Epithelial cell of esophagus (primary cell): ENCODE results near the gene HECW1.
"Not testable (repeated sequence)": the region's sequence is repeated elsewhere in the genome, so short reads cannot be mapped to it uniquely, and the experiment has no call there.

Experiments
- DNase-seq: peaks from one replicate; pipeline ENCODE4 v3.0.0; 2010; ENCODE audit warnings: low read depth
- H3K4me3 ChIP-seq: 2 replicates; pipeline ENCODE4 v1.5.1; 2011; ENCODE audit warnings: mild to moderate bottlenecking, low read length, control low read depth
- TF ChIP-seq, protein P1 (sequence below): IDR thresholded peaks from 2 replicates; pipeline ENCODE4 v1.5.1; 2011; ENCODE audit warnings: low read depth, mild to moderate bottlenecking, low read length, control low read depth, inconsistent platforms; ENCODE audit not compliant: insufficient read depth; ENCODE audit errors: missing control alignments

The HECW1 gene

DNA sequence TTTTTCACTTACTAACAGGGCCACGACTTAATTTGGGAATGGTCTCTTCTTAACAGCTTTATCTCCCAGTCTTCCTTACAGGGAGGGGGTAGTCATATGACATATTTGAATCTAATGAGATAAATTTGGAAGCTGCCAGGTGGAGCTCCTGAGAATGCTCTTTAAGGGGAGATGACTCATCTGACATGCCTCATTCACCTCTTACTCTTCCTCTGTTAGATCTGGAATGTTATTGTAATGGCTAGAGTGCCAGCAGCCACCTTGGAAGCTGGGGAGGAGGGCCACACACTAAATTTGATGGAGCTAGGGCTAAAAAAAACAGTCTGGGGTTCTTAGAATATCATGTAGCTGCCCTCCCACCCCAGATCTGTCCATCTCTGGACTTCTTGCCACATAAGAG lies 22.7 kb downstream of the HECW1 start:
- no peak overlapping the region for H3K4me3 ChIP-seq
- TF ChIP-seq, protein P1, sequence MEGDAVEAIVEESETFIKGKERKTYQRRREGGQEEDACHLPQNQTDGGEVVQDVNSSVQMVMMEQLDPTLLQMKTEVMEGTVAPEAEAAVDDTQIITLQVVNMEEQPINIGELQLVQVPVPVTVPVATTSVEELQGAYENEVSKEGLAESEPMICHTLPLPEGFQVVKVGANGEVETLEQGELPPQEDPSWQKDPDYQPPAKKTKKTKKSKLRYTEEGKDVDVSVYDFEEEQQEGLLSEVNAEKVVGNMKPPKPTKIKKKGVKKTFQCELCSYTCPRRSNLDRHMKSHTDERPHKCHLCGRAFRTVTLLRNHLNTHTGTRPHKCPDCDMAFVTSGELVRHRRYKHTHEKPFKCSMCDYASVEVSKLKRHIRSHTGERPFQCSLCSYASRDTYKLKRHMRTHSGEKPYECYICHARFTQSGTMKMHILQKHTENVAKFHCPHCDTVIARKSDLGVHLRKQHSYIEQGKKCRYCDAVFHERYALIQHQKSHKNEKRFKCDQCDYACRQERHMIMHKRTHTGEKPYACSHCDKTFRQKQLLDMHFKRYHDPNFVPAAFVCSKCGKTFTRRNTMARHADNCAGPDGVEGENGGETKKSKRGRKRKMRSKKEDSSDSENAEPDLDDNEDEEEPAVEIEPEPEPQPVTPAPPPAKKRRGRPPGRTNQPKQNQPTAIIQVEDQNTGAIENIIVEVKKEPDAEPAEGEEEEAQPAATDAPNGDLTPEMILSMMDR, result no peak
- DNase-seq, result peak; percentile 59

DNA sequence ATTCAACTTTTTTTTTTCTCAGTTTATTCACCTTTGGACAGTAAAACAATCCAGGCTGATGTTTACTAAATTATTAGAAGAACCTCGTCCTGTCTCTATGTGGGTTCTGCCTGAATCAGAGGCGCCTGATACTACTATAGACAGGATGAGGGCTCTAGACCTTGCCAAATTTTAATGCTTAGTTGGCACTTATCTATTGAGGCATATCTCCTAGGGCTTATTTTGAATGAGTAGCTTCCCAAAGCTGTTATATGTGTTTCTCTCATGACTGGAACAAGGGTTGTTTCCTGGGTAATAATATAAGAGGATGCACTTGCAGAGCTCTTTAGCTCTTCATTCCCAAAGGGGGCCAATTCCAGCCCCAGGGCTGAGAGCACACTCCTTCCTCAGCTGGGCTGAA lies 23.6 kb downstream of the HECW1 start:
- TF ChIP-seq, protein P1, result no peak
- no peak overlapping the region for H3K4me3 ChIP-seq
- no peak for DNase-seq

DNA sequence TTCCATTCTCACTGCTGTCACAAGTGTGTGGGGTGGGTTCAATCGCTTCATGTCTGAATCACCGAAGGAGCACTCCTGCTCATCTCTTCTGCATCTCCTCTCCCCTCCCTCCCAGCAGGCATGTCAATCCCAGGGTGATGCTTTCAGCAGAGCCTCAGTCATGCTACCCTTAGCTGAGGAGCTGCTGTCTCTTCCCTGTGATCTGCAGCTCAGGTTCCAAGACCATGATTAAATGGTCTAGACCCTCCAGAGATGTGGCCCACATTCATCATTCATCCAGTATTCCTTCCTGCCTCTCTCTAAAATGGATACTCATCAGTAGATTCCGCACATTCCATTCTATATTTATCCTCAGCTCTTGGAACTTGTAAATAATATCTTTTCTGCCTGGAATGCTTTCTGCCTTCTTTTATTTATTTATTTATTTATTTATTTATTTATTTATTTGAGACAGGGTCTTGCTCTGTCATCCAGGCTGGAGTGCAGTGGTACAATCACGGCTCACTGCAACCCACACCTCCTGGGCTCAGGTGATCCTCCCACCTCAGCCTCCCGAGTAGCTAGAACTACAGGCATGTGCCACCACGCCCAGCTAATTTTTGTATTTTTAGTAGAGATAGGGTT lies 24.8 kb downstream of the HECW1 start:
- not testable (repeated sequence) for H3K4me3 ChIP-seq, DNase-seq

DNA sequence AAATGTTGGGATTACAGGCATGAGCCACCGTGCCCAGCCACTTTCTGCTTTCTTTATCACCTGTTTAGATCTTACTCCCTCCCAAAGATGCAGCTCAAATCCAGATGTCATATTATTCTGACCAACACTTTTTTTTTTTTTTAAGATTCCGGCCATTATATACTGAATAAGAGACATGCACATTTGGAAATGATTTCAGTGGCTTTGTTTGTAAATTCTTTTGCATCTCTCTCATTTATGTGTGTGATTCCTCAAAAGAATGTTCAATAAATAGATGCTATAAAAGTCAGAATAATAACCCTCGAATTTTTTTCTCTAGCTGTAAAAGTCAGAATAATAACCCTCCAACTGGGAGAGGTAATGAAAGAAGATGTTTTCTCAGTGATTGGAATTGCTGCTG lies 25.4 kb downstream of the HECW1 start:
- TF ChIP-seq, protein P1, result no peak
- H3K4me3 ChIP-seq, result no peak overlapping the region
- DNase-seq, result no peak

DNA sequence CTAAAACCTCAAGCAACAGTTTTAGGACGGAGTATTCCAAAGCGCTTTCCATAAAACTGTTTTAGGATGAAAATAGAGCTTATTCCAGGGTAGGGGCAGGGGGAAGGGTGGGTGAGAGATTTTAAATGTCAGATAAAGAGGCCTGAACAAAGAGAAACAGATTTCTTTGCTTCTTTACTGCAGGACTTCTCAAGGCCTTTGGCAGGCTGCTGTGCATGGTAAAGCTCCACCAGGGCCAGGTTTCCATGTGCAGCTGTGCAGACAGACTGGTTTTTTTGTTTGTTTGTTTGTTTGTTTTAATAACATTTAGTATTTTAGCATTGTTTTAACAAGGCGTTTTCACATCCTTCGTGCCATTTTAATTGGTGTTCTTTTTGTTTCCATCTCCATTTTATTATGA lies 26.3 kb downstream of the HECW1 start:
- H3K4me3 ChIP-seq, result no peak overlapping the region
- no peak for DNase-seq
- TF ChIP-seq, protein P1, result no peak

DNA sequence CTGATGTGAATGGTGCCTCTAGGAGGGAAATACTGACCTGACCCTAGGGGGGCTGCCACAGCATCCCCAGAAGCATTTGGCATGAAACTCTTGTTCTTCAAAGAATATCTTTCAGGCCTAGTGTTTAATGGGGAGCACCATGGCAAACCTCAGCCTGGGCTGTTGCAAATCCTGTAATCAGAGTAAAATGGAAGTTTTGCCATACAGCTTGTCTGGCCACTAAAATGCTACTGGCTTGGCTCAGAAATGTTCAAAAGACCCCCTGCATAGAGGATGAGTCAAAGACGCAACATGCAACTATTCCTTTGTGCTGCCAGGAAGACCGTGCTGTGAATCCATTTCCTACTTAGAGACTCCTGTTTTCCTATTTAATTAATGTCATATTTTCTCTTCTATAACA lies 26.7 kb downstream of the HECW1 start:
- DNase-seq, result no peak
- TF ChIP-seq, protein P1, result no peak
- H3K4me3 ChIP-seq, result no peak overlapping the region

DNA sequence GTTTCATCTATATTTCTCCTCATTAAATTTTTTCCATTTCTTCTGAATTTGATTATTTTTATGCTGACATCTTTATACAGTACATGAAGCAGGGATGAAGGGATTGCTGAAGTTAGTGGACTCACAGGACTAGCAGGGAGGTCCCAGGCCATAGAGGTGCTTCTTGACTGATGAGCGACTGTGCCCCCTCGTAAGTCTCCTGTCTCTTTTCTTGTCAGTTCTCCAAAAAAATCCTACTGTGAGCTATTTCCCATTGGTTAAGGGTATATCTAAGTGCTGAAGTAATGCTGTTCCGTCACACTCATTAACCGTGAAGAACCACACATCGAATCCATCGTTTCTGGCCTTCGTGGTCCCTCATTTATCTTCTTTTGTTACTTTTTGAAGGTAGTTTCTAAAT lies 27.7 kb downstream of the HECW1 start:
- TF ChIP-seq, protein P1, result no peak
- DNase-seq, result no peak
- no peak overlapping the region for H3K4me3 ChIP-seq

DNA sequence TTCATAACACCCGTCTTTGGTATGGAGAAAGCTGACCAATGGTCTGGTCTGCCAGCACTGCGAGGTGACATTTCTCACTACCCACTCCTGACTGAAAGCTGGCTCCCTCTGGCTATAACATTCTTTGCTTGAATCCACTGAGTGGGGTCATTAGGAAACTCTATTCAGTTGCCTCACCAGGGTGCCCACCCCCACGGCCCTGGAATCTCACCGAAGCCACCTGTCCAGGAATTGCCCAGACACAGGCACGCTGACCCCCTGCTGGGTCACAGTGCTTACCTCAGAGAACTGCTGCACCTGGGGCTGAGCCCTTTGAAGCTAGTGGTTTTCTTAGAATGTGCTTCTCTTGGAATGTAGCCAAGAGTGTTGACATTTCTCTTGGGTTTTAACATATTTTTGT lies 28.6 kb downstream of the HECW1 start:
- no peak overlapping the region for H3K4me3 ChIP-seq
- TF ChIP-seq, protein P1, result no peak
- no peak for DNase-seq
